BLaER1 treated with 17β-estradiol and CSF1 and Interleukin-3, amounts not matched to agents 10 nM and 100 nM (cell line): Measurements from ENCODE around the gene CDK17.

Source experiments
- H3K27ac ChIP-seq, 11 experiments: shearing (Covaris generic); formaldehyde crosslinking; 2 replicates each; pipeline ENCODE4 v1.8.1; 2022
- H3K27me3 ChIP-seq, 11 experiments: shearing (Covaris generic); formaldehyde crosslinking; 2 replicates each; pipeline ENCODE4 v1.8.1; 2022
- H3K36me3 ChIP-seq, 11 experiments: shearing (Covaris generic); formaldehyde crosslinking; 2 replicates each; pipeline ENCODE4 v1.8.1; 2022
- H3K4me1 ChIP-seq, 10 experiments: shearing (Covaris generic); formaldehyde crosslinking; 2 replicates each; pipeline ENCODE4 v1.8.1; 2022
- H3K4me2 ChIP-seq, 11 experiments: shearing (Covaris generic); formaldehyde crosslinking; 2 replicates each; pipeline ENCODE4 v1.8.1; 2022
- H3K4me3 ChIP-seq, 10 experiments: shearing (Covaris generic); formaldehyde crosslinking; 2 replicates each; pipeline ENCODE4 v1.8.1; 2022
- H3K9ac ChIP-seq, 11 experiments: shearing (Covaris generic); formaldehyde crosslinking; 2 replicates each; pipeline ENCODE4 v1.8.1; 2022
- H3K9me3 ChIP-seq, 11 experiments: shearing (Covaris generic); formaldehyde crosslinking; replicated peaks in 1 of 11; 2 replicates each; pipeline ENCODE4 v1.8.1; 2022
- H4K20me1 ChIP-seq, 11 experiments: shearing (Covaris generic); formaldehyde crosslinking; 2 replicates each; pipeline ENCODE4 v1.8.1; 2022
- Cebpa-rat ChIP-seq, 11 experiments: shearing (Covaris generic); IDR thresholded peaks; 2 replicates each; pipeline ENCODE4 v1.8.1; 2022

CDK17 gene

GRCh38 chr12:96248136-96248931 lies 151.9 kb downstream of the CDK17 start:
- H3K27me3 ChIP-seq: no peaks in the 10 kb centered on the region
- no peak for TF ChIP-seq Cebpa-rat (IDR thresholded peaks at IDR 0.05)
- H4K20me1 ChIP-seq: peaks cover 60 to 100% (median 99%) of the 10 kb centered on the region in 11 experiments; a peak in 20 of 22 replicates
- H3K9ac ChIP-seq: no peak overlapping the region
- H3K4me3 ChIP-seq: no peak overlapping the region
- peaks cover 71 to 100% (median 93%) of the 10 kb centered on the region in 11 experiments for H3K36me3 ChIP-seq
- H3K9me3 ChIP-seq: peaks cover 0 to 7% (median 0%) of the 10 kb centered on the region in 11 experiments; a peak in 1 of 22 replicates
- peak overlapping the region in 5 of 11 experiments; percentile 12 to 44 (median 36); a peak in 8 of 22 replicates for H3K4me2 ChIP-seq
- no peak overlapping the region for H3K27ac ChIP-seq
- H3K4me1 ChIP-seq: peaks cover 0 to 56% (median 18%) of the 10 kb centered on the region in 10 experiments; a peak in 13 of 20 replicates

GRCh38 chr12:96247563-96247962 lies 152.7 kb downstream of the CDK17 start:
- H3K27me3 ChIP-seq: no peaks in the 10 kb centered on the region
- H3K9ac ChIP-seq: no peak overlapping the region
- no peak for TF ChIP-seq Cebpa-rat (IDR thresholded peaks at IDR 0.05)
- H3K4me3 ChIP-seq: no peak overlapping the region
- peak overlapping the region in 5 of 11 experiments; percentile 12 to 44 (median 36); a peak in 8 of 22 replicates for H3K4me2 ChIP-seq
- H3K4me1 ChIP-seq: peaks cover 0 to 60% (median 19%) of the 10 kb centered on the region in 10 experiments; a peak in 13 of 20 replicates
- H3K9me3 ChIP-seq: peaks cover 0 to 7% (median 0%) of the 10 kb centered on the region in 11 experiments; a peak in 1 of 22 replicates
- peaks cover 63 to 100% (median 99%) of the 10 kb centered on the region in 11 experiments; a peak in 20 of 22 replicates for H4K20me1 ChIP-seq
- peaks cover 69 to 100% (median 92%) of the 10 kb centered on the region in 11 experiments for H3K36me3 ChIP-seq
- no peak overlapping the region for H3K27ac ChIP-seq

- Histone ChIP-seq H3K4me1 (peaks cover 0 to 63% (median 21%) of the 10 kb centered on the region in 10 experiments; a peak in 13 of 20 replicates), H3K4me2 (peak overlapping the region in 4 of 11 experiments; percentile 26 to 44 (median 37); a peak in 6 of 22 replicates), H3K9ac (no peak overlapping the region), H3K27me3 (no peaks in the 10 kb centered on the region), H3K9me3 (peaks cover 0 to 7% (median 0%) of the 10 kb centered on the region in 11 experiments; a peak in 1 of 22 replicates), H3K4me3 (no peak overlapping the region), H3K27ac (no peak overlapping the region), H3K36me3 (peaks cover 67 to 100% (median 92%) of the 10 kb centered on the region in 11 experiments), H4K20me1 (peaks cover 65 to 100% (median 100%) of the 10 kb centered on the region in 11 experiments; a peak in 20 of 22 replicates)
- TF ChIP-seq Cebpa-rat (IDR thresholded peaks at IDR 0.05): no peak
Measured at GRCh38 chr12:96246926-96247505, 153.2 kb downstream of the CDK17 start.

GRCh38 chr12:96244826-96245225 lies 155.4 kb downstream of the CDK17 start:
- peaks cover 64 to 100% (median 100%) of the 10 kb centered on the region in 11 experiments; a peak in 21 of 22 replicates for H4K20me1 ChIP-seq
- H3K36me3 ChIP-seq: peaks cover 51 to 100% (median 89%) of the 10 kb centered on the region in 11 experiments
- H3K27ac ChIP-seq: no peak overlapping the region

GRCh38 chr12:96242597-96242996 lies 157.6 kb downstream of the CDK17 start:
- peaks cover 64 to 100% (median 100%) of the 10 kb centered on the region in 11 experiments for H4K20me1 ChIP-seq
- H3K4me3 ChIP-seq: no peak overlapping the region
- H3K4me2 ChIP-seq: no peak overlapping the region
- H3K27ac ChIP-seq: peak overlapping the region in 1 of 11 experiments; percentile 50; a peak in 1 of 22 replicates
- peaks cover 36 to 98% (median 82%) of the 10 kb centered on the region in 11 experiments for H3K36me3 ChIP-seq
- H3K9me3 ChIP-seq: no peaks in the 10 kb centered on the region
- no peaks in the 10 kb centered on the region for H3K27me3 ChIP-seq
- H3K9ac ChIP-seq: no peak overlapping the region
- peaks cover 12 to 50% (median 17%) of the 10 kb centered on the region in 10 experiments for H3K4me1 ChIP-seq
- no peak for TF ChIP-seq Cebpa-rat (IDR thresholded peaks at IDR 0.05)

More at GRCh38 chr12:96244826-96245225, 155.4 kb downstream of the CDK17 start:
- H3K4me2 ChIP-seq: no peak overlapping the region
- no peak overlapping the region for H3K9ac ChIP-seq
- TF ChIP-seq Cebpa-rat (IDR thresholded peaks at IDR 0.05): no peak
- no peaks in the 10 kb centered on the region for H3K9me3 ChIP-seq
- no peak overlapping the region for H3K4me3 ChIP-seq
- peaks cover 0 to 51% (median 12%) of the 10 kb centered on the region in 10 experiments; a peak in 13 of 20 replicates for H3K4me1 ChIP-seq
- no peaks in the 10 kb centered on the region for H3K27me3 ChIP-seq

- H3K9ac ChIP-seq: no peak overlapping the region
- H3K4me1 ChIP-seq: peaks cover 19 to 50% (median 23%) of the 10 kb centered on the region in 10 experiments
- no peak overlapping the region for H3K4me3 ChIP-seq
- peaks cover 29 to 90% (median 75%) of the 10 kb centered on the region in 11 experiments for H3K36me3 ChIP-seq
- peak overlapping the region in 2 of 11 experiments; percentile 28 to 50; a peak in 1 of 22 replicates for H3K27ac ChIP-seq
- no peaks in the 10 kb centered on the region for H3K9me3 ChIP-seq
- H3K27me3 ChIP-seq: no peaks in the 10 kb centered on the region
- H4K20me1 ChIP-seq: peaks cover 67 to 100% (median 100%) of the 10 kb centered on the region in 11 experiments
- H3K4me2 ChIP-seq: peak overlapping the region in 2 of 11 experiments; percentile 33 to 53; a peak in 3 of 22 replicates
- TF ChIP-seq Cebpa-rat (IDR thresholded peaks at IDR 0.05): no peak
Measured at GRCh38 chr12:96241846-96242256, 158.4 kb downstream of the CDK17 start.

GRCh38 chr12:96241431-96241830 lies 158.8 kb downstream of the CDK17 start:
- no peaks in the 10 kb centered on the region for H3K9me3 ChIP-seq
- no peak for TF ChIP-seq Cebpa-rat (IDR thresholded peaks at IDR 0.05)

GRCh38 chr12:96240656-96241055 lies 159.6 kb downstream of the CDK17 start:
- H3K9ac ChIP-seq: no peak overlapping the region
- H3K9me3 ChIP-seq: no peaks in the 10 kb centered on the region
- peaks cover 31 to 59% (median 35%) of the 10 kb centered on the region in 10 experiments for H3K4me1 ChIP-seq
- no peak overlapping the region for H3K27ac ChIP-seq
- no peak for TF ChIP-seq Cebpa-rat (IDR thresholded peaks at IDR 0.05)
- H3K27me3 ChIP-seq: no peaks in the 10 kb centered on the region
- H4K20me1 ChIP-seq: peaks cover 78 to 100% (median 100%) of the 10 kb centered on the region in 11 experiments
- peaks cover 21 to 90% (median 75%) of the 10 kb centered on the region in 11 experiments; a peak in 21 of 22 replicates for H3K36me3 ChIP-seq
- H3K4me2 ChIP-seq: no peak overlapping the region
- no peak overlapping the region for H3K4me3 ChIP-seq

More at GRCh38 chr12:96241431-96241830, 158.8 kb downstream of the CDK17 start:
- no peak overlapping the region for H3K4me3 ChIP-seq
- peaks cover 71 to 100% (median 100%) of the 10 kb centered on the region in 11 experiments for H4K20me1 ChIP-seq
- H3K4me2 ChIP-seq: peak overlapping the region in 2 of 11 experiments; percentile 33 to 53; a peak in 3 of 22 replicates
- peaks cover 24 to 90% (median 75%) of the 10 kb centered on the region in 11 experiments; a peak in 21 of 22 replicates for H3K36me3 ChIP-seq
- H3K9ac ChIP-seq: no peak overlapping the region
- no peaks in the 10 kb centered on the region for H3K27me3 ChIP-seq
- H3K27ac ChIP-seq: peak overlapping the region in 2 of 11 experiments; percentile 28 to 50; a peak in 2 of 22 replicates
- peaks cover 23 to 51% (median 27%) of the 10 kb centered on the region in 10 experiments for H3K4me1 ChIP-seq
